ENCODE measurements around the gene RHOU.

The RHOU gene

GRCh38 chr1:228717081-228717480, 18.2 kb upstream of the RHOU start:
- TF ChIP-seq CTCF (IDR thresholded peaks at IDR 0.05): no peak
- Histone ChIP-seq H3K27me3 (no peaks in the 10 kb centered on the region), H3K4me1 (no peaks in the 10 kb centered on the region), H3K9me3 (no peaks in the 10 kb centered on the region), H3K4me3 (no peak overlapping the region), H3K27ac (no peak overlapping the region), H3K36me3 (no peaks in the 10 kb centered on the region)
- intact Hi-C loops (cut with DNase I; ENCODE audit: low total_unique reads): no loop called here
- DNase-seq: no peak

DNA sequence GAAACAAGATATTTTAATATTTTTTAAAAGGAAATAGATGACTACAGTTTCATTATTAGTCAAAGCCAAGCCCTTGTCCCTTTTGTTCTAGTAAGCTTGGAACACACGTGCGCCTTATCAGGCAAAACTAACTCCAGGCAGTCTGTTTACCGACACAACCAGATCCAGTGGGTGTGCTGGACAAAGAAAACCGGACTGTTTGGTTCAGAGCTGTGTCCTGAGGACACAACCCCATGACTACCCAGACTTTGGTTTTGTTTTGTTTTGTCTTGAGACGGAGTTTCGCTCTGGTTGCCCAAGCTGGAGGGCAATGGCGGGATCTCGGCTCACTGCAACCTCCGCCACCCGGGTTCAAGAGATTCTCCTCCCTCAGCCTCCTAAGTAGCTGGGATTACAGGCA, 13.9 kb upstream of the RHOU start:
- Histone ChIP-seq H3K27ac (no peak overlapping the region), H3K36me3 (no peaks in the 10 kb centered on the region), H3K27me3 (no peaks in the 10 kb centered on the region), H3K9me3 (no peaks in the 10 kb centered on the region), H3K4me3 (no peak overlapping the region), H3K4me1 (no peaks in the 10 kb centered on the region)
- no peak for DNase-seq
- no peak for TF ChIP-seq CTCF (IDR thresholded peaks at IDR 0.05)
- intact Hi-C loops (cut with DNase I; ENCODE audit: low total_unique reads): no loop called here

DNA sequence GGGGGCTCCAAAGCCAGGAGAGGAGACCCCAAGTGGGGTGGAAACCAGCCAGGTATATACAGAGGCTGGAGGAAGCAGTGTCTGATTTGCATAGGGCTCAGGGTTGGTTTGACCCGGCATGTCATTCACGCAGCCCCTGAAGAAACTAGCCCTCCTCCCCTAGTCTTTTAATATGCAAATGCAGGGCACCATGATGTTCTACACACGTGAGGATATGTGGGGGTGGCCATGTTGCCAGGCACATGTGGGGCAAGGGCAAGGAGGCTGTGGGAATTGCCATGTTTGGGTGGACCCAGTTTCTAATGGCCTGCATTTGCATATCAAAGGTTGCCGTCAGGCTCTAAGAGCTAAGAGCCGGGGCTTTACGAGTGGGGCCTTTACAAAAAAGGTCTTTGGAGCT, 12.0 kb upstream of the RHOU start:
- Histone ChIP-seq H3K4me3 (no peak overlapping the region), H3K4me1 (no peaks in the 10 kb centered on the region)
- intact Hi-C loops (cut with DNase I; ENCODE audit: low total_unique reads): no loop called here

DNA sequence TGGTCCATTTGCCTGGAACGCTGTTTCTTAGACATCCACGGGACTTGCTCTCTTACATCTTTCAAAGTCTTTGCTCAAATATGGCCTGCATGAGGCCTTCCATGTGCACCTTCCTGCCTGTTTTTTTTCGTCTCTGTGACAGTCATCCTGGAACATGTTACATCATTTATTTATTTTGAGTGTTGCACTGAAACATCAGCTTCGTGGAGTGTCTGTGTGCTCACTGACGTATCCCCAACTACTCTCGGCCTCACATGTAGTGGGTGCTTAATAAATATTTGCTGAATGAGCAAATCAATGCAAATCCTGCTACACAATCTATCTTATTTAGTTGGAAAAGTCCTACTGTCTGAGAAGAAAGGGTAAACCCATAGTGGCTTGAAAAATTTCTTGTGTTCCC, 11.4 kb upstream of the RHOU start:
- no peak for TF ChIP-seq CTCF (IDR thresholded peaks at IDR 0.05)
- Histone ChIP-seq H3K4me3 (no peak overlapping the region), H3K9me3 (no peaks in the 10 kb centered on the region), H3K27ac (no peak overlapping the region), H3K4me1 (no peaks in the 10 kb centered on the region), H3K27me3 (no peaks in the 10 kb centered on the region), H3K36me3 (no peaks in the 10 kb centered on the region)
- no peak for DNase-seq
- intact Hi-C loops (cut with DNase I; ENCODE audit: low total_unique reads): no loop called here

More for the DNA sequence above, 12.0 kb upstream of the RHOU start:
- DNase-seq: no peak
- no peak overlapping the region for H3K27ac ChIP-seq
- no peak for TF ChIP-seq CTCF (IDR thresholded peaks at IDR 0.05)
- H3K9me3 ChIP-seq: no peaks in the 10 kb centered on the region
- no peaks in the 10 kb centered on the region for H3K27me3 ChIP-seq
- no peaks in the 10 kb centered on the region for H3K36me3 ChIP-seq

- H3K36me3 ChIP-seq: no peaks in the 10 kb centered on the region
- TF ChIP-seq CTCF (IDR thresholded peaks at IDR 0.05): no peak
- intact Hi-C loops (cut with DNase I; ENCODE audit: low total_unique reads): no loop called here
These were observed 10.1 kb upstream of the RHOU start for GRCh38 chr1:228725178-228725577.

GRCh38 chr1:228727681-228728171, 7.6 kb upstream of the RHOU start:
- H3K9me3 ChIP-seq: no peaks in the 10 kb centered on the region
- H3K27me3 ChIP-seq: no peaks in the 10 kb centered on the region
- H3K27ac ChIP-seq: no peak overlapping the region
- H3K4me3 ChIP-seq: no peak overlapping the region
- no peak for DNase-seq
- H3K4me1 ChIP-seq: no peaks in the 10 kb centered on the region
- no peak for TF ChIP-seq CTCF (IDR thresholded peaks at IDR 0.05)
- no peaks in the 10 kb centered on the region for H3K36me3 ChIP-seq
- intact Hi-C loops (cut with DNase I; ENCODE audit: low total_unique reads): no loop called here

More at GRCh38 chr1:228725178-228725577, 10.1 kb upstream of the RHOU start:
- H3K4me3 ChIP-seq: no peak overlapping the region
- H3K27me3 ChIP-seq: no peaks in the 10 kb centered on the region
- no peaks in the 10 kb centered on the region for H3K9me3 ChIP-seq
- no peak overlapping the region for H3K27ac ChIP-seq
- DNase-seq: no peak
- H3K4me1 ChIP-seq: no peaks in the 10 kb centered on the region

Measured in tibial artery (tissue), 4 donors.